Ishikawa (cell line): ENCODE data around the gene BAZ1A.
A peak's percentile ranks its signal among the peaks of the same experiment; 100 is the strongest.

Experiments
- CEBPB ChIP-seq: IDR thresholded peaks from 2 replicates; pipeline ENCODE4 v1.6.1; 2012
- CREB1 ChIP-seq: IDR thresholded peaks from 2 replicates; pipeline ENCODE4 v1.6.1; 2012; ENCODE audit warnings: low read depth
- EGR1 ChIP-seq: IDR thresholded peaks from 2 replicates; pipeline ENCODE4 v1.6.1; 2012
- EP300 ChIP-seq: IDR thresholded peaks from 2 replicates; pipeline ENCODE4 v1.6.1; 2012; ENCODE audit warnings: borderline replicate concordance
- FOXM1 ChIP-seq: IDR thresholded peaks from 2 replicates; pipeline ENCODE4 v1.6.1; 2012; ENCODE audit warnings: low read depth, borderline replicate concordance
- MAX ChIP-seq: IDR thresholded peaks from 2 replicates; pipeline ENCODE4 v1.6.1; 2012
- NFIC ChIP-seq: IDR thresholded peaks from 2 replicates; pipeline ENCODE4 v1.6.1; 2012
- RAD21 ChIP-seq: IDR thresholded peaks from 2 replicates; pipeline ENCODE4 v1.6.1; 2012; ENCODE audit warnings: low read depth
- REST ChIP-seq: IDR thresholded peaks from 2 replicates; pipeline ENCODE4 v1.6.1; 2012; ENCODE audit warnings: low read depth, mild to moderate bottlenecking
- TAF1 ChIP-seq: IDR thresholded peaks from 2 replicates; pipeline ENCODE4 v1.6.1; 2012; ENCODE audit warnings: low read depth, mild to moderate bottlenecking
- TCF12 ChIP-seq: IDR thresholded peaks from 2 replicates; pipeline ENCODE4 v1.6.1; 2012; ENCODE audit warnings: low read depth
- TEAD4 ChIP-seq: IDR thresholded peaks from 2 replicates; pipeline ENCODE4 v1.6.1; 2012
- USF1 ChIP-seq: IDR thresholded peaks from 2 replicates; pipeline ENCODE4 v1.6.1; 2012
- YY1 ChIP-seq: IDR thresholded peaks from 2 replicates; pipeline ENCODE4 v1.6.1; 2012; ENCODE audit warnings: low read depth
- ZBTB7A ChIP-seq: IDR thresholded peaks from 2 replicates; pipeline ENCODE4 v1.6.1; 2012; ENCODE audit warnings: low read depth

Gene BAZ1A

GRCh38 chr14:34733245-34733644 lies 141.9 kb downstream of the BAZ1A start:
- TF ChIP-seq CREB1, result no peak
- peak; percentile 64 for TF ChIP-seq NFIC
- no peak for TF ChIP-seq CEBPB
- TF ChIP-seq TCF12, result peak; percentile 50; the same call in 1 of the 2 replicates
- TF ChIP-seq TEAD4, result peak; percentile 87
- peak; percentile 12; the same call in 1 of the 2 replicates for TF ChIP-seq MAX
- peak; percentile 66; the same call in 1 of the 2 replicates for TF ChIP-seq EP300
- TF ChIP-seq EGR1, result no peak
- no peak for TF ChIP-seq FOXM1

GRCh38 chr14:34732802-34733201 lies 142.4 kb downstream of the BAZ1A start:
- no peak for TF ChIP-seq MAX
- no peak for TF ChIP-seq CEBPB
- TF ChIP-seq TEAD4, result no peak
- no peak for TF ChIP-seq USF1
- no peak for TF ChIP-seq REST
- no peak for TF ChIP-seq EP300
- TF ChIP-seq TAF1, result no peak
- no peak for TF ChIP-seq EGR1
- no peak for TF ChIP-seq NFIC
- TF ChIP-seq YY1, result no peak
- TF ChIP-seq CREB1, result no peak
- TF ChIP-seq RAD21, result no peak
- no peak for TF ChIP-seq ZBTB7A
- TF ChIP-seq FOXM1, result no peak
- no peak for TF ChIP-seq TCF12

GRCh38 chr14:34723867-34724266 lies 151.3 kb downstream of the BAZ1A start:
- no peak for TF ChIP-seq RAD21
- TF ChIP-seq CREB1, result no peak
- TF ChIP-seq CEBPB, result no peak
- TF ChIP-seq EP300, result no peak
- TF ChIP-seq EGR1, result no peak
- no peak for TF ChIP-seq TAF1
- TF ChIP-seq REST, result no peak
- TF ChIP-seq NFIC, result no peak
- TF ChIP-seq YY1, result no peak
- no peak for TF ChIP-seq MAX
- TF ChIP-seq TCF12, result no peak
- TF ChIP-seq FOXM1, result no peak
- TF ChIP-seq USF1, result no peak
- TF ChIP-seq ZBTB7A, result no peak
- no peak for TF ChIP-seq TEAD4

- TF ChIP-seq USF1 (no peak), MAX (no peak), FOXM1 (peak; percentile 59; the same call in 1 of the 2 replicates), ZBTB7A (no peak), EGR1 (no peak), TEAD4 (0 out of 2 replicates have a peak, but pooled peaks have one; percentile 30), RAD21 (peak; percentile 86)
Measured at GRCh38 chr14:34722723-34723545, 152.2 kb downstream of the BAZ1A start.

- TF ChIP-seq REST (no peak), TAF1 (no peak), CREB1 (no peak), RAD21 (no peak), EP300 (no peak), ZBTB7A (no peak), EGR1 (no peak), YY1 (no peak), USF1 (no peak), CEBPB (no peak), TCF12 (no peak), FOXM1 (no peak), TEAD4 (no peak), NFIC (no peak), MAX (no peak)
Measured at GRCh38 chr14:34721129-34721528, 154.0 kb downstream of the BAZ1A start.
